ENCODE measurements around the gene NAT14.

NAT14 gene

DNA sequence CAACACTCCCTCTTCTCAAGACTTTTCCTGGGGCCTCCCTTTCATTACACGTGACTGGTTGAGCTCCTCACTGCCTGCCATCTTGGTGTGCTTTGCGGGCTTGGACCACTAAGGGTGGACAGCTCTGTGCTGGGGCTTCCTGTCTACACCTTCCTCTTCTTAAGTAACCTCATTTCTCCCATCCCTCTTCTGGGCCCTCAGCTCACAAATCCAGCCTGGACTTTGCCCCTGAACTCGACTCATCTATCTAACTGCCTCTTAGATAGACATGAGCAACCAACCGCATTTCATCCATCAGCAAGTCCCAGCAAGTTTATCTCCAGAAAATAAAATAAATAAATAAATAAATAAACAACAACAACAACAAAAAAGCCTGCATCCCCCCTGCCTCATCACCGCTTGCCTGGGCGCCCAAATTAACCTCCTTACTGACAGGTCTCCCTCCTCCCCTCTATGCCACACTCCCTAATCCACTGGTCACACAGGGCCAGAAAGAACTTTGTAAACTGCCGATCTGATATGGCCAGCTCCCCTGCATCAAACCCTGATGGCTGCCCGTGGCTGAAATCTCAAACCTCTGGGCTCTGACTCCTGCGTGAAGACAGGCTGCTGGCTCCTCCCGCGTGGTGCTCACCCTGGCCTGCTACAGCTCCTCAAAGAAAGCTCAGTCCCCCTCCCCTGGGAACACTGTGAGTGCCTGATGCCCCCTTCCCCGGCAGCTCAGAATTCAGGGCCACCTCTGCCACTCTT lies 31.3 kb upstream of the NAT14 start:
- Histone ChIP-seq H3K4me1 (ENCODE audit: control extremely low read depth in 1 of 4, control insufficient read depth in 4 of 4, insufficient read depth in 4 of 4, low read length in 3 of 4) (peaks cover 0 to 18% (median 10%) of the 10 kb centered on the region in 4 experiments), H3K4me3 (ENCODE audit: control insufficient read depth in 1 of 7, extremely low read depth in 1 of 7, insufficient read depth in 4 of 7, low read depth in 2 of 7, low read length in 6 of 7) (no peak overlapping the region), H3K9me3 (ENCODE audit: control extremely low read depth in 1 of 5, control insufficient read depth in 4 of 5, insufficient read depth in 2 of 5, low read depth in 1 of 5, low read length in 4 of 5) (no peaks in the 10 kb centered on the region), H3K36me3 (ENCODE audit: control insufficient read depth in 4 of 4, insufficient read depth in 4 of 4, low read length in 3 of 4) (peaks cover 0 to 17% (median 10%) of the 10 kb centered on the region in 4 experiments), H3K27me3 (replicated peaks in 2 of 5; ENCODE audit: control insufficient read depth in 4 of 5, insufficient read depth in 5 of 5, low read length in 4 of 5) (peaks cover 0 to 41% (median 17%) of the 10 kb centered on the region in 5 experiments), H3K27ac (ENCODE audit: insufficient read depth in 1 of 2, low read depth in 1 of 2, low read length in 2 of 2, poor library complexity in 1 of 2, severe bottlenecking in 2 of 2) (no peak overlapping the region)
- ChIA-PET POLR2A (interaction anchor here (1.2 kb wide), 1 partner anchor 45 kb away, joined by 3 read pairs; no protein-coding TSS in a partner anchor), CTCF (interaction anchor here (0.6 to 1.9 kb wide), 10 partner anchors 8 to 312 kb away, joined by 3 to 10 read pairs (median 3); no protein-coding TSS in a partner anchor)
- WGBS (ENCODE audit: insufficient coverage): 95% methylated on average over 11 of the region's 12 CpGs
- DNase-seq: no peak

DNA sequence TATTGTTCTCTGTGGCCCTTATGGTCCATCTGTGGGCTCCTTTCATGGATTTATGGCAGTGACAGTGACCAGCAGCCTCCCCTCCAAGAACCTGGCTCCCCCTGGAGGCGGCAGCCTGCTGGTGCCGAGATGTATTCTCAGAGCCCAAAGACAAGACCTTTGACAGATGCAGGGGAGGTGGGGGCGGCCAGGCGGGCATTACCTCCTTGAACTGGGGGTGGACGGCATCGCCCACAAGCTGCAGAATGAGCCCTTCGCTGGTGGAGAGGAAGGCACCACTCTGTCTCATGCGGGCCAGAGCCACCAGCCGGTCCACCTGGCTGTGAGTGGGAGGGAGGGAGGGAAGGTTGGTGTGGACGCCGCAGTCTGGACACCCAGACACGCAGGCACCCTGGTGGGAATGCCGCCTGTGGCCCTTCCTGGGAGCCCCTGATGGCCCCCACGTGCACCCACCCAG lies 30.2 kb upstream of the NAT14 start:
- H3K36me3 ChIP-seq (ENCODE audit: control insufficient read depth in 4 of 4, insufficient read depth in 4 of 4, low read length in 3 of 4): peaks cover 0 to 17% (median 10%) of the 10 kb centered on the region in 4 experiments
- peak in 2 of 3 donors; percentile 61 to 68 for DNase-seq
- H3K27me3 ChIP-seq (replicated peaks in 2 of 5; ENCODE audit: control insufficient read depth in 4 of 5, insufficient read depth in 5 of 5, low read length in 4 of 5): peaks cover 0 to 30% (median 11%) of the 10 kb centered on the region in 5 experiments
- WGBS (ENCODE audit: insufficient coverage): 83% methylated on average over 12 of the region's 14 CpGs
- peaks cover 0 to 18% (median 11%) of the 10 kb centered on the region in 4 experiments for H3K4me1 ChIP-seq (ENCODE audit: control extremely low read depth in 1 of 4, control insufficient read depth in 4 of 4, insufficient read depth in 4 of 4, low read length in 3 of 4)
- ChIA-PET CTCF (interaction anchor here (1.9 kb wide), 1 partner anchor 314 kb away, joined by 10 read pairs; no protein-coding TSS in a partner anchor), POLR2A (no interaction called here)
- H3K4me3 ChIP-seq (ENCODE audit: control insufficient read depth in 1 of 7, extremely low read depth in 1 of 7, insufficient read depth in 4 of 7, low read depth in 2 of 7, low read length in 6 of 7): no peak overlapping the region
- no peak overlapping the region for H3K27ac ChIP-seq (ENCODE audit: insufficient read depth in 1 of 2, low read depth in 1 of 2, low read length in 2 of 2, poor library complexity in 1 of 2, severe bottlenecking in 2 of 2)
- H3K9me3 ChIP-seq (ENCODE audit: control extremely low read depth in 1 of 5, control insufficient read depth in 4 of 5, insufficient read depth in 2 of 5, low read depth in 1 of 5, low read length in 4 of 5): no peaks in the 10 kb centered on the region

DNA sequence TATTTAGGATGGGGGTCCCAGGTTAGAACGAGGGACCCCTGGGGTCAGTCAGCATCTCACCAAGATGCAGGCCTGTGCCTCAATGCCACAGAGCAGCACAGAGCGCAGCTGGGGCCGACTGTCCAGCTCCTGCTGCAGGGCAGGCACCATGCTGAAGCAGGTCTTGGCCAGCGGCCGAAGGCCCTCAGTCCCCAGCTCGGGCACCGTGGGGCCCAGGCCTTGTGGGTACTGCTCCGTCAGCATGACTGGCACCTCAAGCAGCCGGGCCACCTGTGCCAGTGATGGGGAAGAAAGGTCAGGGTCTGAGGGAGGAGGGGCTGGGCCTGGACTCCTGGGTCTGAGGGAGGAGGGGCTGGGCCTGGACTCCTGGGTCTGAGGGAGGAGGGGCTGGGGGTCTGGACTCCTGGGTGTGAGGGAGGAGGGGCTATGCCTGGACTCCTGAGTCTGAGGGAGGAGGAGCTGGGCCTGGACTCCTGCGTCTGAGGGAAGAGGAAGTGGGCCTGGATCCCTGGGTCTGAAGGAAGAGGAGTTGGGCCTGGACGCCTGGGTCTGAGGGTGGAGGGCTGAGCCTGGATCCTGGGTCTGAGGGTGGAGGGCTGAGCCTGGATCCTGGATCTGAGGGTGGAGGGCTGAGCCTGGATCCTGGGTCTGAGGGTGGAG lies 29.3 kb upstream of the NAT14 start:
- 94% methylated on average over 8 of the region's 11 CpGs for whole genome bisulfite sequencing (ENCODE audit: insufficient coverage)
- Histone ChIP-seq H3K36me3 (ENCODE audit: control insufficient read depth in 4 of 4, insufficient read depth in 4 of 4, low read length in 3 of 4) (peaks cover 0 to 17% (median 10%) of the 10 kb centered on the region in 4 experiments), H3K4me1 (ENCODE audit: control extremely low read depth in 1 of 4, control insufficient read depth in 4 of 4, insufficient read depth in 4 of 4, low read length in 3 of 4) (peaks cover 0 to 23% (median 18%) of the 10 kb centered on the region in 4 experiments), H3K4me3 (ENCODE audit: control insufficient read depth in 1 of 7, extremely low read depth in 1 of 7, insufficient read depth in 4 of 7, low read depth in 2 of 7, low read length in 6 of 7) (no peak overlapping the region), H3K9me3 (ENCODE audit: control extremely low read depth in 1 of 5, control insufficient read depth in 4 of 5, insufficient read depth in 2 of 5, low read depth in 1 of 5, low read length in 4 of 5) (no peaks in the 10 kb centered on the region), H3K27ac (ENCODE audit: insufficient read depth in 1 of 2, low read depth in 1 of 2, low read length in 2 of 2, poor library complexity in 1 of 2, severe bottlenecking in 2 of 2) (no peak overlapping the region), H3K27me3 (replicated peaks in 2 of 5; ENCODE audit: control insufficient read depth in 4 of 5, insufficient read depth in 5 of 5, low read length in 4 of 5) (peaks cover 0 to 22% (median 7%) of the 10 kb centered on the region in 5 experiments)
- no peak for DNase-seq
- CTCF ChIA-PET: no interaction called here
- POLR2A ChIA-PET: no interaction called here

DNA sequence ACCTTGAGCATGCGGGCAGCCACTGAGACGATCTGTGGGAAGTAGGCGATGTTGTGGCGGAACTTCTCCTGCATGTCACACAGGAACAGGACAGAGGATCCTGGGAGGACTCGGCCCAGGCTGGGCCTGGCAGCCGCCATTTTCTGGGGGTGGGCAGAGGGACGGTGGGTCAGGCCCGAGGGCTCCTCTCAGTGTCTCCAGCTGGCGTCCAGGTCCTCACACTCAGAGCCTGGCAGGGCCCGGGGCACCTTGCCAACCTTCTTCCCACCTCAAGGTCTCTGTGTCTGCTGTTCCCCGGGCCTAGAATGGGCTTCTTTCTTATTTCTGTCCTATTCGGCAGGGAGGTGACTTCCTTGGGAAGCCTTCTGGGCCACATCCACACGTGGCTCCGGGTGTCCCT lies 28.6 kb upstream of the NAT14 start:
- CTCF ChIA-PET: no interaction called here
- Histone ChIP-seq H3K4me1 (ENCODE audit: control extremely low read depth in 1 of 4, control insufficient read depth in 4 of 4, insufficient read depth in 4 of 4, low read length in 3 of 4) (peaks cover 0 to 26% (median 22%) of the 10 kb centered on the region in 4 experiments), H3K27me3 (replicated peaks in 2 of 5; ENCODE audit: control insufficient read depth in 4 of 5, insufficient read depth in 5 of 5, low read length in 4 of 5) (peaks cover 0 to 17% (median 7%) of the 10 kb centered on the region in 5 experiments), H3K36me3 (ENCODE audit: control insufficient read depth in 4 of 4, insufficient read depth in 4 of 4, low read length in 3 of 4) (peaks cover 0 to 17% (median 10%) of the 10 kb centered on the region in 4 experiments), H3K9me3 (ENCODE audit: control extremely low read depth in 1 of 5, control insufficient read depth in 4 of 5, insufficient read depth in 2 of 5, low read depth in 1 of 5, low read length in 4 of 5) (no peaks in the 10 kb centered on the region), H3K4me3 (ENCODE audit: control insufficient read depth in 1 of 7, extremely low read depth in 1 of 7, insufficient read depth in 4 of 7, low read depth in 2 of 7, low read length in 6 of 7) (no peak overlapping the region), H3K27ac (ENCODE audit: insufficient read depth in 1 of 2, low read depth in 1 of 2, low read length in 2 of 2, poor library complexity in 1 of 2, severe bottlenecking in 2 of 2) (no peak overlapping the region)
- POLR2A ChIA-PET: no interaction called here
- no peak for DNase-seq
- WGBS (ENCODE audit: insufficient coverage): 97% methylated on average over 14 of the region's 14 CpGs

DNA sequence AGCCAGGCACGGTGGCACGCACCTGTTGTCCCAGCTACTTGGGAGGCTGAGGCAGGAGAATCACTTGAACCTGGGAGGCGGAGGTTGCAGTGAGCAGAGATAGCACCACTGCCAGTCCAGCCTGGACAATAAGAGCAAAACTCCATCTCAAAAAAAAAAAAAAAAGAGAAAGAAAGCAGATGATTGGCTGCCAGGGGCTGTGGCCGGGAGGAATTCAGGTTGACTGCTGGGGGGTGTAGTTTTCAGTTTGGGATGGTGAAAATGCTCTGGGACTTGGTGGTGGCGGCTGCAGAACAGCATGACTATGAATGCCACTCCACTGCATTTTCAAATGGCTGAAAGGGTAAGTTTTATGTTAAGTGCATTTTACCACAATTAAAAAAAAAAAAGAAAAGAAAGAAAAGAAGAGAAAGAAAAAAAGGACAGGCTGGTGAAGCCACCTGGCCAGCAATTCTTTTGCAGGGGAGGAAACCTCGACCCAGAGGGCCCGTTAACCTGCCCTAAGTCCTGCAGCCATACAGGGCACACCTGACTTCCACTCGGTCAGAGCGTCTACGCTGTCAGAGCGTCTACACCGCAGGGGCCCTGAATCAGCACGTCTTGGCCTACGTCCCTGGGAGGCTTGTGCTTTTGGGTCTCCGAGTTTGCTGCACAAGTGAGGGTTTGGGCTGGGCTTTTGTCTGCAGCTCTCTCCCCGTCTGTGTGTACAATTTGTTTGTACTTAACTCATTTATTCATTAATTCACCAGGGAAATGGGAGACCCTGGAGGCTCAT lies 27.1 kb upstream of the NAT14 start:
- CTCF ChIA-PET: interaction anchor here (1.0 to 1.3 kb wide), 2 partner anchors 11 to 46 kb away, joined by 3 to 4 read pairs; no protein-coding TSS in a partner anchor
- POLR2A ChIA-PET: no interaction called here
- 95% methylated on average over 13 of the region's 16 CpGs for WGBS (ENCODE audit: insufficient coverage)
- Histone ChIP-seq H3K4me3 (ENCODE audit: control insufficient read depth in 1 of 7, extremely low read depth in 1 of 7, insufficient read depth in 4 of 7, low read depth in 2 of 7, low read length in 6 of 7) (no peak overlapping the region), H3K27me3 (replicated peaks in 2 of 5; ENCODE audit: control insufficient read depth in 4 of 5, insufficient read depth in 5 of 5, low read length in 4 of 5) (peaks cover 0 to 3% (median 0%) of the 10 kb centered on the region in 5 experiments), H3K4me1 (ENCODE audit: control extremely low read depth in 1 of 4, control insufficient read depth in 4 of 4, insufficient read depth in 4 of 4, low read length in 3 of 4) (peaks cover 0 to 24% (median 17%) of the 10 kb centered on the region in 4 experiments), H3K27ac (ENCODE audit: insufficient read depth in 1 of 2, low read depth in 1 of 2, low read length in 2 of 2, poor library complexity in 1 of 2, severe bottlenecking in 2 of 2) (no peak overlapping the region), H3K36me3 (ENCODE audit: control insufficient read depth in 4 of 4, insufficient read depth in 4 of 4, low read length in 3 of 4) (peaks cover 0 to 17% (median 10%) of the 10 kb centered on the region in 4 experiments), H3K9me3 (ENCODE audit: control extremely low read depth in 1 of 5, control insufficient read depth in 4 of 5, insufficient read depth in 2 of 5, low read depth in 1 of 5, low read length in 4 of 5) (no peaks in the 10 kb centered on the region)
- DNase-seq: no peak

- Histone ChIP-seq H3K4me3 (ENCODE audit: control insufficient read depth in 1 of 7, extremely low read depth in 1 of 7, insufficient read depth in 4 of 7, low read depth in 2 of 7, low read length in 6 of 7) (no peak overlapping the region), H3K9me3 (ENCODE audit: control extremely low read depth in 1 of 5, control insufficient read depth in 4 of 5, insufficient read depth in 2 of 5, low read depth in 1 of 5, low read length in 4 of 5) (no peaks in the 10 kb centered on the region), H3K36me3 (ENCODE audit: control insufficient read depth in 4 of 4, insufficient read depth in 4 of 4, low read length in 3 of 4) (peaks cover 0 to 13% (median 7%) of the 10 kb centered on the region in 4 experiments), H3K4me1 (ENCODE audit: control extremely low read depth in 1 of 4, control insufficient read depth in 4 of 4, insufficient read depth in 4 of 4, low read length in 3 of 4) (peaks cover 0 to 24% (median 17%) of the 10 kb centered on the region in 4 experiments), H3K27me3 (replicated peaks in 2 of 5; ENCODE audit: control insufficient read depth in 4 of 5, insufficient read depth in 5 of 5, low read length in 4 of 5) (no peaks in the 10 kb centered on the region), H3K27ac (ENCODE audit: insufficient read depth in 1 of 2, low read depth in 1 of 2, low read length in 2 of 2, poor library complexity in 1 of 2, severe bottlenecking in 2 of 2) (no peak overlapping the region)
- ChIA-PET POLR2A (no interaction called here), CTCF (interaction anchor here (0.6 to 1.4 kb wide), 5 partner anchors 8 to 319 kb away, joined by 3 to 4 read pairs (median 4); no protein-coding TSS in a partner anchor)
- no peak for DNase-seq
- 95% methylated on average over 5 of the region's 8 CpGs for WGBS (ENCODE audit: insufficient coverage)
Measured at GRCh38 chr19:55459551-55459949, 25.4 kb upstream of the NAT14 start.
